Measurements from ENCODE around the gene SYT12.

GRCh38 chr11:67026941-67027340 lies 4.0 kb downstream of the SYT12 start:
- TF ChIP-seq, protein P1, sequence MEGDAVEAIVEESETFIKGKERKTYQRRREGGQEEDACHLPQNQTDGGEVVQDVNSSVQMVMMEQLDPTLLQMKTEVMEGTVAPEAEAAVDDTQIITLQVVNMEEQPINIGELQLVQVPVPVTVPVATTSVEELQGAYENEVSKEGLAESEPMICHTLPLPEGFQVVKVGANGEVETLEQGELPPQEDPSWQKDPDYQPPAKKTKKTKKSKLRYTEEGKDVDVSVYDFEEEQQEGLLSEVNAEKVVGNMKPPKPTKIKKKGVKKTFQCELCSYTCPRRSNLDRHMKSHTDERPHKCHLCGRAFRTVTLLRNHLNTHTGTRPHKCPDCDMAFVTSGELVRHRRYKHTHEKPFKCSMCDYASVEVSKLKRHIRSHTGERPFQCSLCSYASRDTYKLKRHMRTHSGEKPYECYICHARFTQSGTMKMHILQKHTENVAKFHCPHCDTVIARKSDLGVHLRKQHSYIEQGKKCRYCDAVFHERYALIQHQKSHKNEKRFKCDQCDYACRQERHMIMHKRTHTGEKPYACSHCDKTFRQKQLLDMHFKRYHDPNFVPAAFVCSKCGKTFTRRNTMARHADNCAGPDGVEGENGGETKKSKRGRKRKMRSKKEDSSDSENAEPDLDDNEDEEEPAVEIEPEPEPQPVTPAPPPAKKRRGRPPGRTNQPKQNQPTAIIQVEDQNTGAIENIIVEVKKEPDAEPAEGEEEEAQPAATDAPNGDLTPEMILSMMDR (conservative IDR thresholded peaks at IDR 0.05): no peak
- TF ChIP-seq EZH2 (IDR thresholded peaks at IDR 0.05; ENCODE audit: low read depth): no peak
